ENCODE data around the gene SUSD5.

Gene SUSD5

DNA sequence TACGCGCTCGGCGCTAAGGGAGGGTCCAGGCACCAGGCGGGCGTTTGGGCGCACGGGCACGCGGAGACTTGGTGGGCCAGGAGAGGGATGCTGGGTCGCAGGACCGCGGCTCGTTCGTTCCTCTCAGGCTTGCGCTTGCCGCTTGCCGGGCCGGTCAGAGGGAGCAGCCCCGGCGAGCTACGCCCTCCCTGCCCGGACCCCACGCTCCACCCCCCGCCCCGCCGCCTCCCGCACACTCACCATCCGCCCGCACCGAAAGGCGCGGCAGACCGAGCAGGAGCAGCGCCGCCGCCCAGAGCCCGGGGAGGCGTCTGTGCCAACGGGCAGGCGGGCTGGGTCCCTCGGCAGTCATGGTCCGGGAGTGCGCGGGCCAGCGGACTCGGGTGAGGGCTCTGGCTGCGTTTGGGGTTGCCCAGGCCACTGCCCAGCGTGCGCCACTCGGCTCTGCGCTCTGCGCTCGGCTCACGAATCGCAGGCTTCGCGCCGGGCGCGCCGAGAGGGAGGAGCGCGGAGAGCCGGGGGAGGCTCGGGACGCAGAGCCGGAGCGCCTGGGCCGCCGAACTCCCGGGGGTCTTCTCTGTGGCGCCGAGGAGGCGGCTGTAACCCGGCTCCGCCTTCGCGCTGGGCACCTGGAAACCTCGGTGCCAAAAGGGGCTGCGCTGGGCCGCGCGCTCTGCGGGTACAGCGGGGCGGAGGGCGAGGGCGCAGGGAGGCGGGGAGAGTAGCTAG lies at the start of gene SUSD5:
SUSD5 (minus strand) TSS at position 365 of the 729 bp plus-strand sequence; CDS start at position 352, 13 bp downstream.
- peak in 1 of 2 experiments; percentile 2 for DNase-seq (ENCODE audit: low read depth in 2 of 2)

- DNase-seq (ENCODE audit: low read depth in 2 of 2): no peak
Observed at GRCh38 chr3:33260104-33260503, 41.5 kb upstream of the SUSD5 start.

DNA sequence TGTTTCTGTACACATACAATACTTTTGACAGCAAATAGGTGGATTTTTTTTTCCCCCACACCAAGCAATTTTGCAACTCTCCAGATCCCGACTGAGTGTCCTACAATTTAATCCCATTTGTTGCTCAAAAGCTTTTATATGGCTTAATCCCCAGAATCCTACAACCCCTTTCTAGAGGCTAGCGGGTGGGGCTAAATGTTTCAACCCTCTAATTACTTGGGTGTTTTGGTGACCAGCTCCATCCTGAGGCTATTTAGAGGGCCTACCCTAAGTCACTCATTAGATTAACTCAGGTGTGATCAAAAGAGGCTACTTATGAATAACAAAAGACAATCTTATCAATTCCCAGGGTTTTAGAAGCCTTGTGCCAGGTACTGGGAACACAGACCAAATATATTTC lies 37.6 kb upstream of the SUSD5 start:
- DNase-seq (ENCODE audit: low read depth in 2 of 2): no peak

GRCh38 chr3:33250712-33251111 lies 32.1 kb upstream of the SUSD5 start:
- no peak for DNase-seq (ENCODE audit: low read depth in 2 of 2)

DNA sequence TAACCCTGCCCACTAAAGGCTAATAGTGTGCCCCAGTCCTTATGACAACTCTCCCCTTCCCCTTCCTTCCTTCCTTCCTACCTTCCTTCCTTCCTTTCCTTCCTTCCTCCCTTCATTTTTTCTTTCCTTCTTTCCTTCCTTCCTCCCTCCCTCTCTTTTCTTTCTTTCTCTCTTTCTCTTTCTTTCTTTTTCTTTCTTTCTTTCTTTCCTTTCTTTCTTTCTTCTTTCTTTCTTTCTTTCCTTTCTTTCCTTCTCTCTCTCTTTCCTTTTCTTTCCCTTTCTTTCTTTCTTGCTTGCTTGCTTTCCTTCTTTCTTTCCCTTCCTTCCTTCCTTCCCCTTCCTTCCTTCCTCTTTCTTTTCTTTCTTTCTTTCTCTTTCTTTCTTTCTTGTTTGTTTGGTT lies 28.2 kb upstream of the SUSD5 start:
- no peak for DNase-seq (ENCODE audit: low read depth in 2 of 2)

DNA sequence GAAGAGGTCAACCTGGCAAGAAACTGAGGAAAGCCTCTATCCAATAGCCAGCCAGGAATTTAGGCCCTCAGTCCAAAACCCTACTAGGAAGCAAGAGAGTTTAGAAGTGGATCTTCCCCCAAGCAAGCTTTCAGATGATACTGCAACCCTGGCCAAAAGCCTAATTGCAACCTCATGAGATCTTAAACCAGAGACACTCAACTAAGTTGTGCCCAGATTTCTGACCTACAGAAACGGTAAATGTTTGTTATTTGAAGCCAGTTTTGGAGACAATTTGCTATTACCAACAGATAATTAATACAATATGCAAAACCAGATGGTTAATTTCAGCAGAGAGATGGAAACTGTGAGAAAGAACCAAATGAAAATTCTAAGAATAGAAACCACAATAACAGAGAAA lies 21.7 kb upstream of the SUSD5 start:
- DNase-seq (ENCODE audit: low read depth in 2 of 2): no peak

GRCh38 chr3:33238923-33239322 lies 20.3 kb upstream of the SUSD5 start:
- DNase-seq (ENCODE audit: low read depth in 2 of 2): no peak

DNA sequence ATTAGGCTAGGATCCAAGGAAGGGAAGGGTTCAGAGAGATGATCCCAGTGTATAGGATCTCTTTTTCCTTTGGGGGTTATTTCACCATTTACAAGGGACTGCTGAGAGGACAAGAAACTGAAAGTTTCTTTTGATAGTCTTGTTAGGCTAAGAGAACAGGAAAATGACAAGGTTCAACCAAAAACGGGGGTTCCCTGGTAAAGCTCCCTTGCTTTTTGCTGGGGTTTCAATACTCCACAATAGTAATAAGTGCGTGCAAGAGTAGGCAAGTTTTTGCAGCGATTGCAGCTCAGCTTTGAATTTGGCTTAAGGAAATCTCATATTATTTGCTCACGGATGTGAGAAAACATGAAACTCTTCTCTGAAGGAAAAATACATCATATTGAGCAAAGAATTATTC lies 18.8 kb upstream of the SUSD5 start:
- no peak for DNase-seq (ENCODE audit: low read depth in 2 of 2)

DNA sequence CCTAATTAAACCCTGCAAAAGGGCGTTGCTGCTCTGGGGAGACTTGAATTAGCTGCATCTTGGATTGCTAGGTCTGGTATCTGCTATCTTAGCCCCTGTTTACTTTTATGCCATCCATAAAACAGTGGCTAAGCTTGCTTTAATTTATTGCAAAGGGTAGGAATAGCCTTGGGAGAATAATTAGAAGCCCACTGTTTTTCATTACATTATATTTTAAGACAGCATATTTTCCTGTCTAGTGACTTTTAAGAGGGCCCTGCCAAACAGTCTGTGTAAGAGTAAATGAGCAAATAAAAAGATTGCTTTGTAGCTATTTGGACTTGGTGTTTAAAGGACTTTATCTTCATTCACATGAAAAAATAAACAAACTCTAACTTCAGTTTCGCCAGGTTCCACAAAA lies 17.4 kb upstream of the SUSD5 start:
- no peak for DNase-seq (ENCODE audit: low read depth in 2 of 2)

DNA sequence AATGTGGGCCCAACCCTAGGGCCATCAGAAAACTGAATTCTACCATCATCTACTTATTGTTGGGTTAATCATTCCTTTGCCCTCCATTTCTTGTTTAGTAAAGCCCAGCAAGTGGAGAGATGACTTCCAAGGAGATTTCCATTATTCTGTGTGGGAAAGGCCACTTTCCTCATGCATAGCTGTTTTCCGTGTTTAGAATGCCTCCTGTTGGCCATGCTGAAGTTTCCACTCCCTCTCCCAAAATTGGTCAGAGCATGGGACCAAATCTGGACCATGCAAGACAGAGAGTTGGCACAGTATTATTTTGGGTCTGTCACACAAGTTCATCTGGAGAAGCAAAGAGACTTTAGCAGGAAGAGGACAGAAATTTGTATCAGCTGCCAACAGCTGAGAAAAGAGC lies 15.3 kb upstream of the SUSD5 start:
- no peak for DNase-seq (ENCODE audit: low read depth in 2 of 2)

DNA sequence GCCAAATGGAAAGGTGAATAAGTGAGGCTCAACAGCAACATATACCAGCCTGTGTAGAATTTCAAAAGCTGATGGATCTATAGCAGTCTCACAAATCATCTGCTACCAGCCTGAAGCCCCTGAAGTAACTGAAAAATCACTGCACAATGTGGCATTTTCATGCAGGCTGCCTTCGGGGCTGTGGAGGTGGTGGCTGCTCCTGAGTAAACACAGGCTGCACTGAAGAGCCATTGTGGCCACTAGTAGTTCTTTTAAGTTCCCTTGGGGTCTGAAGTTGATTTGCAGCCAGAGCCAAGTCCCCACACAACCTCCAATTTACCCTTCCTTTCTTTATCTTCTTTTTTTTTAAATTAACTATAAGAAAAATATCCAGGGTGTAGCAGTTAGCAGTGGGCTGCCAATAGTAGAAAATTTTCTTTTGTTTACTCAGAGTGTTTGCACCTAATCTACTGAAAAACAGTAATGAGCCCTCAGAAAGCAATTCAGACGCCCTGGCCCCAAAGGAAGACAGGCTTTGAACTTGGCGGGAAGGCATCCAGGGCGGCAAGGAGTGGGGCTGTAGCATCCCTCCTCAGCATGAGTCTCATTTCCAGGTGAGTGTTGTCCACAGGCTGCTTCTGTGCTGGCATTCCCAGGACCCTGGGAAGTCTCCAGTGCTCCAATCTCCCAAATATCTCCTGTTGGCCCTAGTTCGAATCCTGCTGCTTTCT lies 13.3 kb upstream of the SUSD5 start:
- DNase-seq (ENCODE audit: low read depth in 2 of 2): no peak

- DNase-seq (ENCODE audit: low read depth in 2 of 2): no peak
Observed at GRCh38 chr3:33229947-33230346, 11.3 kb upstream of the SUSD5 start.

DNA sequence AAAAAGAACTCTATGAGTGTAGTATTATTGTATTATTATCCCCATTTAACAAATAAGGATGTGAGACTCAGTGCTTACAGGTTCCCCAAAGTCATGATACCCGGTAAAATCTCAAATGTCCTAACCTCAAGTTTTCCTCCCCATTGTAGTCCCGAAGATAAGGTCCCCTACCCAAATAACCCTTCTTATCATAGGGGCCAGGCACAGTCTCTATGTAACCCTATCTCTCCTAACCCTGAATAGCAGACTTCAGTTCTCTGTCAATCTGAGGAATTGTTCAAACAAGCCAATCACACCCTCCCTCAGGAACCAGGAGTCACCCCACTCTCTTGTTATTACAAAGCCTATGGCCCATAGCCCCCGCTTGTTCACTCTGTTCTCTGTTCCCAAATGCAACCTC lies 10.5 kb upstream of the SUSD5 start:
- no peak for DNase-seq (ENCODE audit: low read depth in 2 of 2)

- no peak for DNase-seq (ENCODE audit: low read depth in 2 of 2)
Observed at GRCh38 chr3:33221241-33221640, 2.6 kb upstream of the SUSD5 start.

DNA sequence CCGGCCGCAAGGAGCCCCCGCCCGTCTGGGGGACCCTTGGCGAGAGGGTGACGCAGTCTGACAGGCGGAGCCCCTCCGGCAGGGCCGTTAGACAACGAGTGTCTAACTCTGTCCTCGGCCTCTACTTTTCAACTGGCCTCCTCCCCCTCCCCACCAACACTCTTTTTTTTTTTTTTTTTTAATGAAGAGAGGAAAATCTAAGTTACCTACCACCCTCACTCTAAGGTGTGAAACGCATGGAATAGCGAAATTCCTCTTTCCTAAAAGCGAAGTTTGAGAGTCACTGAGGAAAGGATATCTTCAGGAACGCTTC lies 521 bp upstream of the SUSD5 start:
- no peak for DNase-seq (ENCODE audit: low read depth in 2 of 2)

- no peak for DNase-seq (ENCODE audit: low read depth in 2 of 2)
Observed at GRCh38 chr3:33217866-33218445, 654 bp downstream of the SUSD5 start.

DNA sequence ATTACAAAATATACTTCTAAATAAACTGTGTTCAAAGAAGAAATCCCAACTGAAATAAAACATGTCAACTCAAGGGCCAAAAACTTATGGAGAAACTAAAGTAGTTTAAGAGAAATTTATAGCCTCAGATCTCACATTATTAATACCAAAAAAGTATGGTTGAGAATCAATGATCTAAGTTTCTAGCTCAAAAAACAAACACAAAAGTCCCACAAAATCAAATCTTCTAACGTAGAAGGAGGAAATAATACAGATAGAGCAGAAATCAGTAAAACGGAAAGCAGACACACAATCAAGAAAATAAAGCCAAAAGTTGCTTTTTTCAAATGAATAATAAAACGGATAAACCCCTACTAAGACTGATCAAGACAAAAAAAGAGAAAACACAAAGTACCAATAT lies 2.9 kb downstream of the SUSD5 start:
- DNase-seq (ENCODE audit: low read depth in 2 of 2): no peak

DNA sequence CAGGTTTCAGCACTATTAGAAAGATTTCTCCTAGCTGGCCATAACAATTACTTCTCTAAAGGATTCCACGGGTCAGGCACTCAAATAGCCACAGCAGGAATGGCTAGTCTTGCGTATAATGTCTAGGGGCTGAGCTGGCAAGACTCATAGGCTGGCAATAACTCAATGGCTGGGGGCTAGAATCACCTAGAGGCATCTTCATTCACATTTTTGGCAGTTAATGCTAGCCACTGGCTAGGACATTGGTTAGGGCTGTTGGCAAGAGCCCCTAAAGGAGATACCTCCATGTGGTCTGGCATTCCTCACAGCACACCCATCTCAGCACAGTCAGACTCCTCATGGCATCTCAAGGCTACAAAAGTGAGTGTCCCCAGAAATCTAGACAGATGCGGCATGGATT lies 6.2 kb downstream of the SUSD5 start:
- no peak for DNase-seq (ENCODE audit: low read depth in 2 of 2)

DNA sequence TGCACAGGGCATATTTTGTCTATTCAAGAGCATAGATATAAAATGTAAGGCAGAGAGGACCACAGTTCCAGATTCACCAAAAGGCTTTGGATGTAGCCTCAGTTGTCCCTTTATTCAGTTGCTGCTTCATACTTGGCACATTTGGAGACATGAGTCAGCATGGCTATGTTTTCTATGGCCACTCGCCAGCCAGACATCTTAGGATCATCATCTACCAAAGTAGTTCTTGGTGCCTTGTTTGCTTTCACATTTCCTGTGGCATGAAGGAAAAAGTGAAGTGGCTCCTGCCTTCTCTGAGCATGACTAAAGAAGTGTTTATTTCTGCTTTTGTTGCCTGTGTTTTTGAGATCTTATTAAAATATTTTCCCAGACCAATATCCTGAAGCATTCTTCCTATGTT lies 7.2 kb downstream of the SUSD5 start:
- peak; percentile 18 for DNase-seq (ENCODE audit: low read depth in 2 of 2)

DNA sequence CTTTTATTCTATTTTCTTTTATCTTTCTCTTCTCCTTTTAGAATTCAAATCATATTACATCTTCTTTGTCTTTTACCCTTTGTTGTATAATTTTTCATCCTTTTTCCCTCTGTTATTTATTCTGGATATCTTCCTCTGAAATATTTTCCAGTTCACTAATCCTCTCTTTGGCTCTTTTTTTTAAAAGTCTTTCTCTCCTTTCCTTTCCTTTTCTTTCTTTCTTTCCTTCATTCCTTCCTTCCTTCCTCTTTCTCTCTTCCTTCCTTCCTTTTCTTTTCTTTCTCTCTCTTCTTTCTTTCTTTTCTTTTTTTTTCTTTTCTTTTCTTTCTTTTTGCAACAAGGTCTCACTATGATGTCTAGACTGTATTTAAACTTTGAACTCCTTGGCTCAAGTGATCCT lies 9.3 kb downstream of the SUSD5 start:
- DNase-seq (ENCODE audit: low read depth in 2 of 2): no peak

DNA sequence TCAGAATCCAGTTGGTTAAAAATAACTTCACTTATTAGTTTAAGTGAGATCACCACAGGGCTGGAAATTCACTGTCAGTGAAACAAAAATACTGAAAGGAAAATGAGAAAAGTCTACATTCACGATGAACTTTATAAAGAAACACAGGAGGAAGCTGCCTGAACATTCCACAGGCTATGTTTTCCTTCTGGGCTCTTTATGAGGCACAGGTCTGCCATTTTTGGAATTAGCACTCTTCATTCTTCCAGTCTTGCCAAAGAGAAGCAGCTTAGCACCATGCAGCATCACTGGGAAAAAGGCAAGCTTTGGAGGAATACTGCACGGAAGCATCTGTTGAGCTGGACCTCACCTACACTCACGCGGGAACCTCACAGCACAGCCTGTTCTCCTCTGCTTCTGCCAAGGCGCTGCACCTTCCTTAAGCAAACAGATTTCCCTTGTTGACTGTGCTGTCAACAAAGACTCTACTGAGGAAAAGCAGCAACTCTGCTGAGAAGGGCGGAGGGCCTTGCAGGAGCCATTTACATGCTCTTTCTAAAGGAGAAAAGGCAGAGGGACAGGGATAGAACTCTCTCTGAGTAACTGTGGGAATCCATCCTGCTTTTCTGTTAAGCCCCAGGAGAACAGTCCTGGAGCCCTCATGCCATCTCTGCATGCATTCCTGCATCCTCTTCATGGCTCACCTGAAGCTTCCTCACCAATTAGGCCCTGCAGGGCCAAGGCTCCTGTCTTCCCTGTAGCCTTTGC lies 15.7 kb downstream of the SUSD5 start:
- DNase-seq (ENCODE audit: low read depth in 2 of 2): no peak

- DNase-seq (ENCODE audit: low read depth in 2 of 2): no peak
Observed at GRCh38 chr3:33201195-33201594, 17.4 kb downstream of the SUSD5 start.

GRCh38 chr3:33196538-33196937 lies 22.1 kb downstream of the SUSD5 start:
- no peak for DNase-seq (ENCODE audit: low read depth in 2 of 2)

Data from fibroblast of skin of left quadriceps (primary cell).